Measurements from ENCODE around the gene BLOC1S1.

The BLOC1S1 gene

GRCh38 chr12:55707841-55708694 is 7.8 kb upstream of the BLOC1S1 start, which contains the start of gene ITGA7:
Gene ITGA7, minus strand, starts transcription at chr12:55707904. Its CDS starts 222 bp downstream, at chr12:55707682.
- H3K4me3 ChIP-seq (ENCODE audit: control insufficient read depth, low read depth, low read length) = peak within 1 kb of the TSS; percentile 56
- no peak for DNase-seq (ENCODE audit: low read depth)
- TF ChIP-seq, protein P1, sequence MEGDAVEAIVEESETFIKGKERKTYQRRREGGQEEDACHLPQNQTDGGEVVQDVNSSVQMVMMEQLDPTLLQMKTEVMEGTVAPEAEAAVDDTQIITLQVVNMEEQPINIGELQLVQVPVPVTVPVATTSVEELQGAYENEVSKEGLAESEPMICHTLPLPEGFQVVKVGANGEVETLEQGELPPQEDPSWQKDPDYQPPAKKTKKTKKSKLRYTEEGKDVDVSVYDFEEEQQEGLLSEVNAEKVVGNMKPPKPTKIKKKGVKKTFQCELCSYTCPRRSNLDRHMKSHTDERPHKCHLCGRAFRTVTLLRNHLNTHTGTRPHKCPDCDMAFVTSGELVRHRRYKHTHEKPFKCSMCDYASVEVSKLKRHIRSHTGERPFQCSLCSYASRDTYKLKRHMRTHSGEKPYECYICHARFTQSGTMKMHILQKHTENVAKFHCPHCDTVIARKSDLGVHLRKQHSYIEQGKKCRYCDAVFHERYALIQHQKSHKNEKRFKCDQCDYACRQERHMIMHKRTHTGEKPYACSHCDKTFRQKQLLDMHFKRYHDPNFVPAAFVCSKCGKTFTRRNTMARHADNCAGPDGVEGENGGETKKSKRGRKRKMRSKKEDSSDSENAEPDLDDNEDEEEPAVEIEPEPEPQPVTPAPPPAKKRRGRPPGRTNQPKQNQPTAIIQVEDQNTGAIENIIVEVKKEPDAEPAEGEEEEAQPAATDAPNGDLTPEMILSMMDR (IDR thresholded peaks at IDR 0.05; ENCODE audit: control insufficient read depth, insufficient read depth, low read depth, low read length, missing control alignments) = no peak

- DNase-seq (ENCODE audit: low read depth) = no peak
- TF ChIP-seq, protein P1 (IDR thresholded peaks at IDR 0.05; ENCODE audit: control insufficient read depth, insufficient read depth, low read depth, low read length, missing control alignments) = no peak
- H3K4me3 ChIP-seq (ENCODE audit: control insufficient read depth, low read depth, low read length) = no peak overlapping the region
Observed at GRCh38 chr12:55708695-55709233, 7.1 kb upstream of the BLOC1S1 start.

DNA sequence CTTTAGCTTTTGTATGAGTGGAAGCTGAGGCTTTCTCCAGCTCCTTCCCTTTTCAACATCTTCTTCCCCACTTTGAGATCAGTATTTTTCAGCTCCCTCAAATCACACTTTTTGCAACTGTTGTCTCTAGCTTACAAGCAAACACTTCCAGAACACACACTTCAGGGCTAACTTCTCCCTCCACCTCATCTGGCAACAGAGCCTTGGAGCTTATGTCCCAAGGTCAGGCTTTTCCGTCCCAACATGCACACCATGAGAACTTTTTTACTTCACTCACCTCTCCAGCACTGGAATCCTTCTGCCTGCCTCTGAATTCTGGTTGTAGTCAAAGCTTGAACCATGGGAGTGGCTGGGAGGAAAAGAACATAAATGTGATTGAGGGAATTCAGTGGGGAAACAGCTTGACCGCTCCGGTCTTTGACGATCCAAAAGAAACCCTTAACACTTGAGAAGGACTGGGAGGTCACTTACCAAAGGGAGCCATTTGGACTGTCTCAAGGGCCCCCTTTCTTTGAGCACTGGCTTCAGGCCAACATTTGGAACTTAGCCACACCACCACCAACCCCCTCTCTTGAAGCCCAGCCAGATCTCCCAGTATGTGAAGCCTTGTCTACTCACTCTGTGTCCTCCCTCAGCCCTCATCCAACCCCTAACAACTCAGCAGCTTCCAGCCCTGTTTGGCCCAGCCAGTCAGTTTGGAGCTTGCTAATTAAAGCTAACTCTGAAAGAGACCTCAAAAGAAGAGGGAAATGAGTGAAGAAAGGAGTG is 3.9 kb upstream of the BLOC1S1 start:
- no peak for DNase-seq (ENCODE audit: low read depth)
- TF ChIP-seq, protein P1 (IDR thresholded peaks at IDR 0.05; ENCODE audit: control insufficient read depth, insufficient read depth, low read depth, low read length, missing control alignments) = no peak
- no peak overlapping the region for H3K4me3 ChIP-seq (ENCODE audit: control insufficient read depth, low read depth, low read length)

GRCh38 chr12:55712700-55713415 is 3.0 kb upstream of the BLOC1S1 start:
- H3K4me3 ChIP-seq (ENCODE audit: control insufficient read depth, low read depth, low read length) = no peak overlapping the region
- TF ChIP-seq, protein P1 (IDR thresholded peaks at IDR 0.05; ENCODE audit: control insufficient read depth, insufficient read depth, low read depth, low read length, missing control alignments) = no peak
- DNase-seq (ENCODE audit: low read depth) = no peak

DNA sequence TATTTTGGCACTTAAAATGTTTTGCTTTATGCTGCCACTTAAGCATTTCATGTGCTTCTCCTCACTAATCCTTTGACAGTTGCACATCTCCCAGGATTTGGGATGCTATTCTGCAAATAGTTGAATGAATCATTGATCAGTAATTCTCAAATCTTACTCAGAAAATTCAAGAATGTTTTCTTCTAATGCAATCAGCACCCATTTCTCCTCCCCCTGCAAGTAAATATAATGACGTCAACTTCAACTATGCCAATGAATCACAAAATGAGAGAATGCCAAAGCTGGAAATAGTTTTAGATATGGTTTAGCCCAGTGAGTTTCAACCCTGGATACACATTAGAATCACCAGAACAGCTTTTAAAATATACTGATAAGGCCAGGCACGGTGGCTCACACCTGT is 2.1 kb upstream of the BLOC1S1 start:
- DNase-seq (ENCODE audit: low read depth) = peak; percentile 71
- TF ChIP-seq, protein P1 (IDR thresholded peaks at IDR 0.05; ENCODE audit: control insufficient read depth, insufficient read depth, low read depth, low read length, missing control alignments) = no peak
- H3K4me3 ChIP-seq (ENCODE audit: control insufficient read depth, low read depth, low read length) = no peak overlapping the region

DNA sequence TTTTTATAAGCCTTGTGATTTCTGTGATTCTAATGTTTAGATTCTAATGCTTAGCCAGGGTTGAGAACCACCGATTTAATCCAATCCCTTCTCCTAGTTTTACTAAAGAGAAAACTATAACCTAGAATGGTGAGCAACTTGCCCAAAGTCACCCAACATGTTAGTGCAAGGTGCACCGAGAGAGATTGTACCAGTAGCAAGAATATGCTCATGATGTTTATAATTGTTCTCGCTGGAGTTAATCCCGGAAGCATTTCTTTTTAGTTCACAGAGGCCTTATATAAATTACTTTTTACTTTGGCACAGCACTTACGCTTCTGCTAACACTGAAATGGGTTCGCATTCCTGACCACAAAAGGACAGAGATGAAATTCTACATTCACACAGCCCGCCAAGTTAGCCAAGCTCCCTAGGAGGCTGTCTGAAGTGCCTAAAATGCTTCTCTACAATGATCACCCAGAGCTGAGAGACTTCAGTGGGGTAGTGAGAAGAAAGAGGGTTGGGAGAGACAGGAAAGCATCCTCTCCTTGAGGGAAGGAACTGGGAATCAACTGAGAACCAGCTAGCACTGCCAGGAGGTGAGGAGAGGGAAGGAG is 579 bp upstream of the BLOC1S1 start:
- H3K4me3 ChIP-seq (ENCODE audit: control insufficient read depth, low read depth, low read length) = peak overlapping the region; percentile 80
- TF ChIP-seq, protein P1 (IDR thresholded peaks at IDR 0.05; ENCODE audit: control insufficient read depth, insufficient read depth, low read depth, low read length, missing control alignments) = no peak
- DNase-seq (ENCODE audit: low read depth) = no peak

Data from AG09309 (cell line).